Measurements from ENCODE around the gene TRMT112. TPM values are rescaled to one million over a fixed set of nuclear protein-coding genes. Genes with fewer than 3 reads are reported as not detected.

The TRMT112 gene
- total and polyA plus RNA-seq, 11 donors = 80.0 to 186 (median 107) TPM

- DNase-seq (no peak), ATAC-seq (no peak)
- no peaks in the 10 kb centered on the region for H3K27me3 ChIP-seq
- WGBS, 4 donors = 88 to 96% (median 91%) methylated on average over 4 to 6 of the region's 6 CpGs
- H3K4me3 ChIP-seq = no peak overlapping the region
- H3K4me1 ChIP-seq = peaks cover 3 to 47% (median 30%) of the 10 kb centered on the region in 12 donors
- H3K27ac ChIP-seq = peak overlapping the region in 2 of 12 donors; percentile 94 to 95
- peaks cover 0 to 26% (median 18%) of the 10 kb centered on the region in 9 donors for H3K36me3 ChIP-seq
- no peak for TF ChIP-seq POLR2A (IDR thresholded peaks at IDR 0.05)
- TF ChIP-seq, protein P1, sequence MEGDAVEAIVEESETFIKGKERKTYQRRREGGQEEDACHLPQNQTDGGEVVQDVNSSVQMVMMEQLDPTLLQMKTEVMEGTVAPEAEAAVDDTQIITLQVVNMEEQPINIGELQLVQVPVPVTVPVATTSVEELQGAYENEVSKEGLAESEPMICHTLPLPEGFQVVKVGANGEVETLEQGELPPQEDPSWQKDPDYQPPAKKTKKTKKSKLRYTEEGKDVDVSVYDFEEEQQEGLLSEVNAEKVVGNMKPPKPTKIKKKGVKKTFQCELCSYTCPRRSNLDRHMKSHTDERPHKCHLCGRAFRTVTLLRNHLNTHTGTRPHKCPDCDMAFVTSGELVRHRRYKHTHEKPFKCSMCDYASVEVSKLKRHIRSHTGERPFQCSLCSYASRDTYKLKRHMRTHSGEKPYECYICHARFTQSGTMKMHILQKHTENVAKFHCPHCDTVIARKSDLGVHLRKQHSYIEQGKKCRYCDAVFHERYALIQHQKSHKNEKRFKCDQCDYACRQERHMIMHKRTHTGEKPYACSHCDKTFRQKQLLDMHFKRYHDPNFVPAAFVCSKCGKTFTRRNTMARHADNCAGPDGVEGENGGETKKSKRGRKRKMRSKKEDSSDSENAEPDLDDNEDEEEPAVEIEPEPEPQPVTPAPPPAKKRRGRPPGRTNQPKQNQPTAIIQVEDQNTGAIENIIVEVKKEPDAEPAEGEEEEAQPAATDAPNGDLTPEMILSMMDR (IDR thresholded peaks at IDR 0.05) = no peak
- intact Hi-C loops (cut with DNase I) = loop anchor here in 4 of 10 donors (5.0 to 10.0 kb wide), 3 partner anchors 40 to 297 kb away; partner anchors contain the start of genes PRDX5 (in 3 of the 4) and TRMT112 (in 3 of the 4)
- H3K9me3 ChIP-seq = no peaks in the 10 kb centered on the region
Observed at GRCh38 chr11:64357446-64357845, 40.1 kb upstream of the TRMT112 start.

DNA sequence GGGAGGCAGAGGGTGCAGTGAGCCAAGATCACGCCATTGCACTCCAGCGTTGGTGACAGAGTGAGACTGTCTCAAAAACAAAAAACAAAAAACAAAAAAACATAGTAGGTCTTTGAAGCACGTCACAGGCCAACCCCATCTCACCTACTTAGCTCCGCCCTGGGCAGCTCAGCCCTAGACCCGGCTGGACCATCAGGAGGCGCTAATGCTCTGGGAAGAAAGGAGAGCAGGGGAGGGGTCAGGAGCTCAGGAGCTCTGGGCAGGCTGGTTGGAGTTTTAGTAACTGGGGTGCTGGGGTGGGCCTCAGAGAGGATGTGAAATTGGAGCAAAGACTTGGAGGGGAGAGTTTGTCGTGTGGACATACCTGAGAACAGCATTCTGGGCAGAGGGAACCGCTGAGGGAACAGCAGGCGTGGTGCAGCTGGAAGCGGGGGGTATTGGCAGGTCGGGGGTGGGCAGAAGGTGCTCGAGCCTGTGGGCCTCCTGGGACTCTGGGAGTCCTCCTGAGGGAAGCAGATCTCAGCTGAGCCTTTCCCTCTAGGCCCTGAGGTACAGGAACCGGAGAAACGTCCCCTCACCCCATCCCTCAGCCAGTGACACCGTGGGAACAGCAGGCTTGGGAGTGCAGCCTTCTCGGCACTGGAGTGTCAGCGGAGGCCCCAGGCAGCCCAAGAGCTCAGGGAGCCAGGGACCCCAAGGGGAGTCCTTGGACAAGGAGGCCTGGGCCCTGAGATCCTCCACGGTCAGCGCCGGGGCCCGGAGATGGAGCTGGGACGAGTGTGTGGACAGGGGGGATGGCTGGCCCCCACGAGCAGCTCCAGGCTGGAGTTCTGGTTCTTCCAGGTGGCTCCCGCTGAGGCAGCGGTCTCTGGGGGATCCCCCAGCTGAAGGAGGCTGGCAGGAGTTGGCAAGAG lies 39.4 kb upstream of the TRMT112 start:
- ATAC-seq = no peak
- no peak for DNase-seq
- WGBS, 4 donors = 85 to 90% (median 87%) methylated on average over 25 of the region's 25 CpGs
- intact Hi-C loops (cut with DNase I) = loop anchor here in 4 of 10 donors (5.0 to 10.0 kb wide), 3 partner anchors 39 to 298 kb away; partner anchors contain the start of genes PRDX5 (in 3 of the 4) and TRMT112 (in 3 of the 4)
- Histone ChIP-seq H3K36me3 (peaks cover 0 to 19% (median 11%) of the 10 kb centered on the region in 9 donors), H3K27me3 (no peaks in the 10 kb centered on the region), H3K27ac (no peak overlapping the region), H3K4me3 (no peak overlapping the region), H3K4me1 (peaks cover 3 to 47% (median 30%) of the 10 kb centered on the region in 12 donors), H3K9me3 (no peaks in the 10 kb centered on the region)
- no peak for TF ChIP-seq POLR2A (IDR thresholded peaks at IDR 0.05)
- TF ChIP-seq, protein P1 (IDR thresholded peaks at IDR 0.05) = peak in 5 of 12 donors; percentile 11 to 34 (median 28)

DNA sequence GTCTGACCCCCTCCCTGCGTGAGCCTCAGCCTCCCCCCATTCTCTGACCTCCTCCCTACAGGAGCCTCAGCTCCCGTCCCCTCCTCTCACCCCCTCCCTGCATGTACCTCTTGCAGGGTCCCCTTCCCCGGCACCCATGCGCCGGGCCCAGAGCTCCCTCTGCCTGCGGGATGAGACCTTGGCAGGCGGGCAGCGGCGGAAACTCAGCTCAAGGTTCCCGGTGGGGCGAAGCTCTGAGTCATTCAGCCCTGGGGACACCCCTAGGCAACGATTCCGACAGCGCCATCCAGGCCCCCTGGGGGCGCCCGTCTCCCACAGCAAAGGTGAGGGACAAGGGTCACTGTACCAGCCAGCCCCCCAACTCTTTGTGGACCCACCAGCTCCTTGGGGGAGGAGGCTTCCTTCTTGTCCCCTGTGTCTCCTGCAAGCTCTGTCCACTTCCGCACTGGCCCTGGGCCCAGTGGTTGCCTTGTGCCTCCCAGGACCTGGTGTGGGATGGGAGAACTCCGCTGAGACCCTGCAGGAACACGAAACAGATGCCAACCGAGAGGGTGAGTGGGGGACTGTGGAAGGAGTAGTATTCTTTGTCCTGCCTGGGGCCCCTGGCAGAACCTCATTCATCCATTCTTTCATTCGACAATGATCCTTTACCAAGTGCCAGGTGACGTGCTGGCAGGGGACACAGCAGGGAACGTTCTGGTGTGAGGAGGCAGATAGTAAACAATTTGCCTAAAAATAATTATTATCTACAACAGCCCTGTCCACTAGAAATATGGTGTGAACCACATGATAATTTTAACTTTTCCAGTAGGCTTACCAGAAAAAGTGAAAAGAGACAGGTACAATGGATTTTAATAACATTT lies 38.0 kb upstream of the TRMT112 start:
- H3K27me3 ChIP-seq = no peaks in the 10 kb centered on the region
- TF ChIP-seq, protein P1 (IDR thresholded peaks at IDR 0.05) = peak; percentile 53 to 83 (median 65)
- peak in 1 of 2 donors; percentile 32 for TF ChIP-seq POLR2A (IDR thresholded peaks at IDR 0.05)
- H3K36me3 ChIP-seq = peaks cover 0 to 5% (median 0%) of the 10 kb centered on the region in 9 donors
- H3K27ac ChIP-seq = peak overlapping the region in 11 of 12 donors; percentile 21 to 79 (median 62)
- peaks cover 3 to 43% (median 30%) of the 10 kb centered on the region in 12 donors for H3K4me1 ChIP-seq
- H3K4me3 ChIP-seq = peak overlapping the region in 9 of 12 donors; percentile 34 to 50 (median 44)
- H3K9me3 ChIP-seq = no peaks in the 10 kb centered on the region
- ATAC-seq (peak; percentile 56 to 82 (median 70)), DNase-seq (peak; percentile 81 to 91 (median 88))
- intact Hi-C loops (cut with DNase I) = loop anchor here in 6 of 10 donors (1.0 to 10.0 kb wide), 5 partner anchors 37 to 299 kb away; partner anchors contain the start of genes PRDX5 (in 6 of the 6) and TRMT112 (in 3 of the 6)
- WGBS, 4 donors = 9 to 13% (median 9%) methylated on average over 9 to 23 of the region's 23 CpGs
